Endothelial cell of umbilical vein (primary cell): ENCODE results near the gene ADCY7. TPM values are rescaled to one million over a fixed set of nuclear protein-coding genes. Genes with fewer than 3 reads are reported as not detected.

Source experiments
- BruUV-seq: library from RNA; stranded (reverse); fragments of 400-500 nt; replicated peaks from 2 replicates; lab custom pipeline; 2021; lab: Mats Ljungman, UMichigan
- CTCF ChIA-PET: fragments of 300-600, 350-600 bp; sonication (Branson Sonifier 250); formaldehyde crosslinking; loops from one replicate; lab custom pipeline; 2021; ENCODE audit warnings: antibody characterized with exemption, inconsistent platforms; lab: Charles Lee
- POLR2A ChIA-PET: fragments of 300-600, 350-600 bp; sonication (Branson Sonifier 250); formaldehyde crosslinking; loops from one replicate; lab custom pipeline; 2021; ENCODE audit warnings: antibody characterized with exemption, inconsistent platforms; lab: Charles Lee
- DNase-seq: peaks from one replicate; pipeline ENCODE4 v3.0.0-alpha.2; 2011; ENCODE audit warnings: low read depth, low spot score
- FAIRE-seq: peaks from 2 replicates; lab custom pipeline; 2011; peaks lifted over from hg19 to GRCh38; lab: Jason Lieb, UNC
- H2AFZ ChIP-seq: 2 replicates; pipeline ENCODE4 v1.6.0; 2012; ENCODE audit warnings: low read depth, low read length, control low read depth, inconsistent platforms
- H3K27ac ChIP-seq: 2 replicates; pipeline ENCODE4 v1.5.1; 2011; ENCODE audit warnings: low read depth, mild to moderate bottlenecking, control low read depth, low read length, moderate library complexity; ENCODE audit not compliant: insufficient read depth
- H3K27me3 ChIP-seq, 2 experiments: 2 replicates each; pipeline versions ENCODE4 v1.6.0 to v1.6.1; 2011; ENCODE audit warnings: low read length in 2 of 2, mixed read lengths in 1 of 2; ENCODE audit not compliant: control insufficient read depth in 2 of 2, insufficient read depth in 2 of 2
- H3K36me3 ChIP-seq, 2 experiments: 2 replicates in 1 of 2; 3 replicates in 1 of 2; pipeline ENCODE4 v1.5.1; 2011; ENCODE audit warnings: low read length in 2 of 2, mild to moderate bottlenecking in 1 of 2, moderate library complexity in 1 of 2; ENCODE audit not compliant: control insufficient read depth in 2 of 2, insufficient read depth in 2 of 2; ENCODE audit errors: extremely low read depth in 1 of 2
- H3K4me1 ChIP-seq: 3 replicates; pipeline ENCODE4 v1.5.1; 2011; ENCODE audit warnings: mild to moderate bottlenecking, low read length; ENCODE audit not compliant: control insufficient read depth, insufficient read depth; ENCODE audit errors: extremely low read depth
- H3K4me2 ChIP-seq: 2 replicates; pipeline ENCODE4 v1.6.1; 2011; ENCODE audit warnings: low read length, control low read depth, mixed read lengths; ENCODE audit not compliant: insufficient read depth
- H3K4me3 ChIP-seq, 3 experiments: fragments of 200-600 bp in 1 of 3; sonication (generic), shearing (Covaris generic) in 1 of 3; replicated peaks in 1 of 3; 2 replicates each; pipeline ENCODE4 v1.5.1; 2011 to 2016; ENCODE audit warnings: control low read depth in 3 of 3, low read length in 3 of 3, mild to moderate bottlenecking in 2 of 3, inconsistent platforms in 1 of 3, low read depth in 1 of 3, moderate library complexity in 1 of 3; ENCODE audit not compliant: insufficient read depth in 1 of 3
- H3K79me2 ChIP-seq: 2 replicates; pipeline ENCODE4 v1.6.0; 2012; ENCODE audit warnings: low read length, inconsistent platforms; ENCODE audit not compliant: control insufficient read depth, insufficient read depth
- H3K9ac ChIP-seq: replicated peaks from 2 replicates; pipeline ENCODE3; 2011; ENCODE audit warnings: low read length, control low read depth; ENCODE audit not compliant: insufficient read depth; ENCODE audit errors: extremely low read depth
- H3K9me1 ChIP-seq: replicated peaks from 3 replicates; pipeline ENCODE4 v1.6.0; 2011; ENCODE audit warnings: mild to moderate bottlenecking, low read length; ENCODE audit not compliant: control insufficient read depth, insufficient read depth; ENCODE audit errors: extremely low read depth
- H3K9me3 ChIP-seq: replicated peaks from 2 replicates; pipeline ENCODE4 v1.5.1; 2012; ENCODE audit warnings: low read length, inconsistent platforms; ENCODE audit not compliant: control insufficient read depth, insufficient read depth
- H4K20me1 ChIP-seq: replicated peaks from 2 replicates; pipeline ENCODE3; 2011; ENCODE audit warnings: mild to moderate bottlenecking, low read length; ENCODE audit not compliant: control insufficient read depth, insufficient read depth; ENCODE audit errors: extremely low read depth
- FOS ChIP-seq: IDR thresholded peaks from 2 replicates; pipeline ENCODE4 v1.6.1; 2011; ENCODE audit warnings: mild to moderate bottlenecking, low read length, moderate library complexity, borderline replicate concordance; ENCODE audit not compliant: insufficient read depth
- GATA2 ChIP-seq: IDR thresholded peaks from 2 replicates; pipeline ENCODE4 v1.7.0; 2011; ENCODE audit warnings: low read depth, mild to moderate bottlenecking, moderate library complexity, mixed read lengths, low read length; ENCODE audit not compliant: insufficient read length, insufficient read depth
- JUN ChIP-seq: IDR thresholded peaks from 2 replicates; pipeline ENCODE4 v1.6.1; 2011; ENCODE audit warnings: borderline replicate concordance, low read depth; ENCODE audit not compliant: insufficient read length, insufficient read depth
- MYC ChIP-seq: IDR thresholded peaks from one replicate; pipeline ENCODE4 v1.6.1; 2011; ENCODE audit warnings: mild to moderate bottlenecking, low read depth, low read length
- POLR2AphosphoS5 ChIP-seq: IDR thresholded peaks from 2 replicates; pipeline ENCODE4 v1.6.1; 2012; ENCODE audit warnings: low read depth, mild to moderate bottlenecking, control low read depth, low read length, moderate library complexity; ENCODE audit not compliant: insufficient read depth
- dilution Hi-C: fragments of 300-500 bp; cut with MboI; formaldehyde crosslinking; loops from one replicate; pipeline ENCODE4 v1.15.0; 2019; ENCODE audit warnings: low sequenced_read_pairs; ENCODE audit not compliant: extremely low pct_ligation_motif_present
- intact Hi-C: fragments of 100-400 bp; cut with micrococcal nuclease; formaldehyde crosslinking; loops from one replicate; pipeline ENCODE4 v1.10.0; 2022
- polyA plus RNA-seq, 4 experiments: library from polyadenylated mRNA; depleted of rRNA in 3 of 4; stranded (reverse) in 3 of 4; unstranded in 1 of 4; fragments of >200 nt; gene quantifications; 2 replicates each; pipeline versions ENCODE4 v1.2.1 to v1.2.3, GENCODE V29; 2011 to 2012; ENCODE audit warnings: missing spikeins in 1 of 4
- total RNA-seq: library from RNA; stranded (reverse); gene quantifications from 2 replicates; pipeline ENCODE4 v1.2.3, GENCODE V29; 2021
- TF ChIP-seq, protein P1 (sequence below): IDR thresholded peaks from 2 replicates; pipeline ENCODE4 v1.6.1; 2011; ENCODE audit not compliant: insufficient read depth, insufficient read length

ADCY7 gene
- total and polyA plus RNA-seq, 2 donors (not counting 3 experiments of a cell fraction or from before 2014, with no cell fraction given) = 3.5 to 9.3 TPM

GRCh38 chr16:50336884-50337283 is 70.5 kb downstream of the ADCY7 start:
- intact Hi-C loops (loop anchor here (10.0 kb wide), 1 partner anchor 242 kb away; no protein-coding TSS in a partner anchor), dilution Hi-C loops (no loop called here)
- Histone ChIP-seq H4K20me1 (no peaks in the 10 kb centered on the region), H2AFZ (no peak overlapping the region), H3K79me2 (peaks cover 2% of the 10 kb centered on the region), H3K9me1 (no peaks in the 10 kb centered on the region), H3K27me3 (no peaks in the 10 kb centered on the region), H3K4me2 (no peak overlapping the region), H3K9ac (no peak overlapping the region), H3K27ac (no peak overlapping the region), H3K36me3 (peaks cover 11 to 19% of the 10 kb centered on the region in 2 experiments), H3K4me3 (no peak overlapping the region), H3K9me3 (no peaks in the 10 kb centered on the region), H3K4me1 (no peaks in the 10 kb centered on the region)
- no TSS peak for BruUV-seq
- FAIRE-seq = no peak
- TF ChIP-seq, protein P1, sequence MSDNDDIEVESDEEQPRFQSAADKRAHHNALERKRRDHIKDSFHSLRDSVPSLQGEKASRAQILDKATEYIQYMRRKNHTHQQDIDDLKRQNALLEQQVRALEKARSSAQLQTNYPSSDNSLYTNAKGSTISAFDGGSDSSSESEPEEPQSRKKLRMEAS = no peak
- TF ChIP-seq GATA2 = no peak
- no peak for TF ChIP-seq FOS
- no peak for TF ChIP-seq JUN
- no peak for TF ChIP-seq MYC
- no peak for TF ChIP-seq POLR2AphosphoS5
- DNase-seq = no peak
- ChIA-PET CTCF (interaction anchor here (1.1 kb wide), 1 partner anchor 18 kb away, joined by 5 read pairs; no protein-coding TSS in a partner anchor), POLR2A (no interaction called here)
